Colonic mucosa (tissue), 4 donors: ENCODE measurements around the gene SAP30BP. TPM values are rescaled to one million over a fixed set of nuclear protein-coding genes. Genes with fewer than 3 reads are reported as not detected.

Experiments
- DNase-seq: peaks from one replicate; pipeline ENCODE4 v3.0.0-alpha.2; 2020
- H3K27ac ChIP-seq: fragments of 200-600 bp; one replicate; pipeline ENCODE4 v1.8.0; 2021
- H3K27me3 ChIP-seq: fragments of 200-600 bp; one replicate; pipeline ENCODE4 v1.8.0; 2021
- H3K36me3 ChIP-seq: fragments of 200-600 bp; one replicate; pipeline ENCODE4 v1.8.0; 2021
- H3K4me1 ChIP-seq: fragments of 200-600 bp; one replicate; pipeline ENCODE4 v1.8.0; 2021; ENCODE audit warnings: mild to moderate bottlenecking
- H3K4me3 ChIP-seq: fragments of 200-600 bp; one replicate; pipeline ENCODE4 v1.8.0; 2021
- H3K9ac ChIP-seq, 2 donors: one replicate each; pipeline ENCODE4 v1.7.0; 2013; ENCODE audit warnings: control low read depth in 2 of 2, low read depth in 2 of 2, low read length in 2 of 2
- H3K9me3 ChIP-seq: fragments of 200-600 bp; one replicate; pipeline ENCODE4 v1.8.0; 2021
- intact Hi-C: fragments of 100-400 bp; cut with DNase I; formaldehyde crosslinking; loops from one replicate; pipeline ENCODE4 v1.14.1; 2022
- total RNA-seq, 2 donors: library from RNA; stranded (reverse); fragmentation: NEBNext Ultra II Directional in 1 of 2; extraction: Animal tissue kit (Norgen Biotek cat#: 25700) in 1 of 2; gene quantifications; one replicate each; pipeline ENCODE4 v1.2.1, GENCODE V29; 2021
- TF ChIP-seq, protein P1 (sequence below): fragments of 200-600 bp; IDR thresholded peaks from one replicate; pipeline ENCODE4 v1.8.0; 2022; ENCODE audit warnings: antibody characterized with exemption, mild to moderate bottlenecking
- donor health status: healthy.
- donor health status: DM: no; HTN: no; CAD: no.
- donor health status: DM: no; HTN: no; CAD: no.

Gene SAP30BP
- total RNA-seq, 2 donors from 2014 or later, result 68.0 to 68.1 TPM

DNA sequence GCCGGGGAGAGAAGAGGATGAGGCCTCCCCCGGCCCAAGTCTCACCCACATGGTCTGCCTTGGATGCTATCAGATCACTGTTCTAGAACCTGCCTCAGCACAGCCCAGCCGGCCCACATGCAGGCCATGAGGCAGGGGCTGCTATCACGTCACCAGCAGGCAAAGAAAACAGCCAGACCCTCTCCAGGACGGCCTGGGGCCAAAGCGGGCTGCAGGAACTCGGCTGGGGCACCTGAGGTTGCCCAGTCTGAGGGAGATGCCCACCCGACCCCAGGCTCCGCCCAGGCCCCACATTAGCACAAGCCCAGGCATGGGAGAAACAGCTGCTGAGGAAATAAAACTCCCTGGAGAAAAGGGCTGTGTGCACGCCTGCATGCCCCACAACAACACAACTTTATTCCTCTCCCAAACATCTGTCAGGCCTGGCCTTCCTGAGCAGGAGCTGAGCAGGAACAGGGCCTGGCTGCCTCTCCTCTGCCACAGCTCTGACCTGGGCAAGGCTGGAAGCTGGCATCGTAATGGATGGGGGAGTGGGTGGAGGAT, 40.6 kb upstream of the SAP30BP start:
- intact Hi-C loops, result no loop called here
- no peak for DNase-seq
- TF ChIP-seq, protein P1, sequence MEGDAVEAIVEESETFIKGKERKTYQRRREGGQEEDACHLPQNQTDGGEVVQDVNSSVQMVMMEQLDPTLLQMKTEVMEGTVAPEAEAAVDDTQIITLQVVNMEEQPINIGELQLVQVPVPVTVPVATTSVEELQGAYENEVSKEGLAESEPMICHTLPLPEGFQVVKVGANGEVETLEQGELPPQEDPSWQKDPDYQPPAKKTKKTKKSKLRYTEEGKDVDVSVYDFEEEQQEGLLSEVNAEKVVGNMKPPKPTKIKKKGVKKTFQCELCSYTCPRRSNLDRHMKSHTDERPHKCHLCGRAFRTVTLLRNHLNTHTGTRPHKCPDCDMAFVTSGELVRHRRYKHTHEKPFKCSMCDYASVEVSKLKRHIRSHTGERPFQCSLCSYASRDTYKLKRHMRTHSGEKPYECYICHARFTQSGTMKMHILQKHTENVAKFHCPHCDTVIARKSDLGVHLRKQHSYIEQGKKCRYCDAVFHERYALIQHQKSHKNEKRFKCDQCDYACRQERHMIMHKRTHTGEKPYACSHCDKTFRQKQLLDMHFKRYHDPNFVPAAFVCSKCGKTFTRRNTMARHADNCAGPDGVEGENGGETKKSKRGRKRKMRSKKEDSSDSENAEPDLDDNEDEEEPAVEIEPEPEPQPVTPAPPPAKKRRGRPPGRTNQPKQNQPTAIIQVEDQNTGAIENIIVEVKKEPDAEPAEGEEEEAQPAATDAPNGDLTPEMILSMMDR, result no peak
- no peak overlapping the region for H3K4me3 ChIP-seq
- no peaks in the 10 kb centered on the region for H3K36me3 ChIP-seq
- H3K9me3 ChIP-seq, result no peaks in the 10 kb centered on the region
- no peak overlapping the region for H3K27ac ChIP-seq
- H3K27me3 ChIP-seq, result no peaks in the 10 kb centered on the region
- H3K4me1 ChIP-seq, result no peaks in the 10 kb centered on the region
- H3K9ac ChIP-seq, result no peak overlapping the region

- TF ChIP-seq, protein P1, result no peak
- no peak overlapping the region for H3K4me3 ChIP-seq
- H3K36me3 ChIP-seq, result no peaks in the 10 kb centered on the region
- no peak for DNase-seq
- no peak overlapping the region for H3K9ac ChIP-seq
- no peaks in the 10 kb centered on the region for H3K9me3 ChIP-seq
- H3K4me1 ChIP-seq, result no peaks in the 10 kb centered on the region
- no peaks in the 10 kb centered on the region for H3K27me3 ChIP-seq
- intact Hi-C loops, result no loop called here
- H3K27ac ChIP-seq, result no peak overlapping the region
Observed at GRCh38 chr17:75627094-75627493, 40.0 kb upstream of the SAP30BP start.

- no peak overlapping the region for H3K27ac ChIP-seq
- H3K9me3 ChIP-seq, result no peaks in the 10 kb centered on the region
Observed at GRCh38 chr17:75628425-75628824, 38.7 kb upstream of the SAP30BP start.

DNA sequence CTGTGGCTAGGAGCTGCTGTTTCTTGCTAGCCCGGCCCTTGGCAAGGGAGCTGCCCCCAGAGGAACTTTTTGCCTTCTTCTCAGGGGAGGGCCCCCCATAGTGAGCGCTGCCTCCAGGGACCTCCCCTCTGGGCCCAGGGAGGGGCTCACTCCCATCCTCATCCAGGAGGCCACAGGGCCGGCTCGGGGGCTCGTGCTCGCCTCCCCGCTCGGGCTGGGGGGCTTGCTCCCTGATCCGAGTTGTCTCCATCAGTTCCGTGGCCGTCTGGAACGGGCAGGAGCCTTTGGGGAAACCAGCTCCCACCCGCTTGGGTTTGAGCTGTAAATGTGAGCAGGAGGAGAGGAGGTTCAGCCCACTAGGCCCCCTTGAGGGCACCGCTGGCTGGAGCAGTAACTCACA, 38.0 kb upstream of the SAP30BP start:
- no peak overlapping the region for H3K27ac ChIP-seq
- no peak for DNase-seq
- H3K27me3 ChIP-seq, result no peaks in the 10 kb centered on the region
- no peak overlapping the region for H3K9ac ChIP-seq
- no peaks in the 10 kb centered on the region for H3K9me3 ChIP-seq
- H3K4me1 ChIP-seq, result peaks cover 12% of the 10 kb centered on the region
- H3K4me3 ChIP-seq, result no peak overlapping the region
- no peaks in the 10 kb centered on the region for H3K36me3 ChIP-seq
- TF ChIP-seq, protein P1, result no peak
- intact Hi-C loops, result no loop called here

More at GRCh38 chr17:75628425-75628824, 38.7 kb upstream of the SAP30BP start:
- TF ChIP-seq, protein P1, result no peak
- Histone ChIP-seq H3K4me1 (peaks cover 5% of the 10 kb centered on the region), H3K36me3 (no peaks in the 10 kb centered on the region), H3K9ac (no peak overlapping the region), H3K4me3 (no peak overlapping the region), H3K27me3 (no peaks in the 10 kb centered on the region)
- no peak for DNase-seq
- intact Hi-C loops, result no loop called here

- intact Hi-C loops, result loop anchor here (5.0 kb wide), 1 partner anchor 117 kb away; no protein-coding TSS in a partner anchor
- H3K4me3 ChIP-seq, result no peak overlapping the region
- H3K27me3 ChIP-seq, result no peaks in the 10 kb centered on the region
- DNase-seq, result no peak
- H3K4me1 ChIP-seq, result peaks cover 16% of the 10 kb centered on the region
- no peak overlapping the region for H3K27ac ChIP-seq
- no peaks in the 10 kb centered on the region for H3K9me3 ChIP-seq
- no peak overlapping the region for H3K9ac ChIP-seq
- TF ChIP-seq, protein P1, result no peak
- H3K36me3 ChIP-seq, result no peaks in the 10 kb centered on the region
Observed at GRCh38 chr17:75630071-75630917, 36.8 kb upstream of the SAP30BP start.
